Large intestine (tissue), 3 donors: ENCODE results near the gene KMT5C. TPM values are rescaled to one million over a fixed set of nuclear protein-coding genes. Genes with fewer than 3 reads are reported as not detected.
"Not testable (repeated sequence)": the region's sequence is repeated elsewhere in the genome, so short reads cannot be mapped to it uniquely, and the experiment has no call there.

Experiments
- DNase-seq, 2 donors: peaks; one replicate each; pipeline versions ENCODE4 v3.0.0 to v3.0.0-alpha.2; 2013
- H3K27ac ChIP-seq: one replicate; pipeline ENCODE4 v1.5.1; 2013; ENCODE audit warnings: low read length
- H3K27me3 ChIP-seq: 2 replicates; pipeline ENCODE4 v1.6.1; 2013; ENCODE audit warnings: low read length; ENCODE audit not compliant: control insufficient read depth, insufficient read depth
- H3K36me3 ChIP-seq: 2 replicates; pipeline ENCODE4 v1.6.1; 2013; ENCODE audit warnings: low read length; ENCODE audit not compliant: control insufficient read depth, insufficient read depth
- H3K4me1 ChIP-seq: one replicate; pipeline ENCODE4 v1.6.1; 2013; ENCODE audit warnings: low read length; ENCODE audit not compliant: control insufficient read depth, insufficient read depth
- H3K4me3 ChIP-seq: one replicate; pipeline ENCODE4 v1.5.1; 2013; ENCODE audit warnings: low read length
- H3K9me3 ChIP-seq: one replicate; pipeline ENCODE4 v1.6.1; 2013; ENCODE audit warnings: mild to moderate bottlenecking, low read depth, low read length, moderate library complexity; ENCODE audit not compliant: control insufficient read depth
- whole genome bisulfite sequencing: methylation state at CpG from one replicate; pipeline ENCODE4 v1.1.5; 2013; ENCODE audit warnings: low lambda C conversion rate; ENCODE audit not compliant: insufficient coverage; 5-methylcytosine and 5-hydroxymethylcytosine counted together
- polyA plus RNA-seq: library from polyadenylated mRNA; unstranded; fragments of 120-200 nt; gene quantifications from one replicate; pipeline ENCODE4 v1.2.1, GENCODE V29; 2013

Gene KMT5C
- polyA plus RNA-seq, 1 donor, result 21.5 TPM

DNA sequence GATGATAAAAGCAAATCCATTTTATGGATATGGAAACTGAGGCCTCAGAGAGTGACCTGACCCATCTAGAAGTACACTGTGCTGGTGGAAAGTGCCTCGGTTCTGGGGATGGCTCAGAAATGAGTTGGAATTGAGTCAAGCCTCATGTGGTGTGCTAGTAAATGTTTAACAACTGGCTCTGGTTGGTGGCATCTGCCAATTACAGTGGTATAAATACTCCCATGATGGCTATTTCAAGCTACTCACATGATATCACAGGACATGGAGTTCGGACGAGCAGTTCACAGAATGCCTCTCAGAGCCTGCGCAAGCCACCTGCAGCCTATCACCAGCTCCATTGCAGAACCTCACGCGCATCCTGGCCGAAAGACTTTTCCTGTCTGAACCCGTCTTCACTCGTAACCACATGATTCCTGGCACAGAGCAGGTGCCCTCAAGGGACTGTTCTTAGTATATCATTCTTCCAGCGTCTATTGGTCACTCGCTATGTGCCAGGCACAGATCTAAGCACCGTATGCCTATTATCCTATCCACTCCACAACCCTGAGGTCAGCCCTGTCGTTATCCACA is 23.6 kb upstream of the KMT5C start:
- H3K4me1 ChIP-seq, result peaks cover 14% of the 10 kb centered on the region
- H3K4me3 ChIP-seq, result no peak overlapping the region
- no peak for DNase-seq
- H3K27me3 ChIP-seq, result no peaks in the 10 kb centered on the region
- peaks cover 7% of the 10 kb centered on the region for H3K9me3 ChIP-seq
- peaks cover 33% of the 10 kb centered on the region for H3K36me3 ChIP-seq
- no peak overlapping the region for H3K27ac ChIP-seq
- WGBS, result 75% methylated on average over 4 of the region's 13 CpGs

DNA sequence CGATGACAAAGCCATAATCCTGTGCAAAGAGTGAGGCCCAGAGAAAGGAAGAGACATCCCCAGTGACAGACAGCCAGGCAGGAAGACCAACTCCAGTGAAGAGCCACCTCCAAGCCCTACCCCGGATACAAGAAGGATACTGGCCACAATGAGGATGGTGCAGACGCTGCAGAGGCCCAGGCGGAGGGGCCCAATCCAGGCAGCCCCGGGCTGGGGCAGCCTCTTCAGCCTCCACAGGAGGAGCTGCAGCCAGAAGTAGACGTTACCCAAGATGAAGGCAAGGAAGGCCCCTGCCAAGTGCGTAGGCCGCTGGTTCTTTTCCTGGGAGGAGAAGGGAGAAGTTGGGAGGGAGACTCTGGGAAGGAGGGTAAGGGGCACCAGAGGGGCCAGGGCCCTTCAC is 23.0 kb upstream of the KMT5C start:
- peaks cover 33% of the 10 kb centered on the region for H3K36me3 ChIP-seq
- no peak overlapping the region for H3K4me3 ChIP-seq

DNA sequence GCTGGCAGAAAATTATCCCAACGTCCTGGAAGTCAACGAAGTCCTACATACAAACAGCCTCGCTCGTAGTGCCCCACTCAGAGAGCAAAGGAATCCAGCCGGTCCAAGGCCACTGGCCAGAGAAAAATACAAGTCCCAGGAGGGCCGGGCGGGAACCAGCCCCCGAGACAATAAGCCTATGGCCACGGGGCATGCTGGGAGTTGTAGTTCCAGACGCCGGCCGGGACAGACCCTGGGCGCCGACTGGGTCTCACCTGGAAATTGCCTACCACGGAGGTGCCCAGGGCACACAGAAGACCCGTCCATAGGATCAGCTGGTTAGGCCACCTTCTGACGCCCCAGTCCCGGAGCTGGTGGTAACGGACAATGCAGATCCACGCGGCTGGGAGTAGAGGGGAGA is 19.9 kb upstream of the KMT5C start:
- Histone ChIP-seq H3K36me3 (peaks cover 19% of the 10 kb centered on the region), H3K4me3 (peak overlapping the region; percentile 54), H3K9me3 (peaks cover 9% of the 10 kb centered on the region), H3K27ac (no peak overlapping the region), H3K4me1 (peaks cover 31% of the 10 kb centered on the region), H3K27me3 (no peaks in the 10 kb centered on the region)
- no CpG with 5 or more reads among the region's 21 CpGs for WGBS
- DNase-seq, result peak; percentile 36 to 43

More for the DNA sequence above, 23.0 kb upstream of the KMT5C start:
- H3K9me3 ChIP-seq, result peaks cover 7% of the 10 kb centered on the region
- no peaks in the 10 kb centered on the region for H3K27me3 ChIP-seq
- H3K27ac ChIP-seq, result no peak overlapping the region
- DNase-seq, result no peak
- H3K4me1 ChIP-seq, result peaks cover 17% of the 10 kb centered on the region
- WGBS, result no CpG with 5 or more reads among the region's 8 CpGs

DNA sequence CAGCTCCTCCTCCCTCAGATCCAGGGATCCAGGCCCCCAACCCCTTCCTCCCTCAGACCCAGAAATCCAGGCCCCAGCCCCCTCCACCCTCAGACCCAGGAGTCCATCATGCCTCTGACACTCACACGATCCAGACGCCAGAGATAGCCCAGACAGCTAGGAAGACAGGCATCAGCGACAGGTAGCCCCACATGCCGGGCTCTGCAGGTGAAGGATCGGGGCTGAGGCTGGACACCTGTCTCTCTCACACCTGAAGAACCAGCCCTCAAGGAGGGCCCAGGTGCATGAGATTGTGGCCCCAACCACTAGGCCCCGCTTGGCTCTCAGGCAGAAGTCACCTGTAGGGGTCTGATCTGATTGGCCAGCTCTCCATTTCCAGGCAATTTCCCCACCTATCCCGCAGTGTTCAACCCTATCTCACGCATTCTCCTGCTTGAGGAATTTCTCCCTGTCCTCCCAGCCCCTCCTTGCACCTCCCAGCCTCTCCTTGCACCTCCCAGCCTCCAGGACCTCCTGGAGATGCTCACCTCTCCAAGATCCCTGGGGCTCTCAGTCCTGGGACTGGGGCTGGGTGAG is 18.7 kb upstream of the KMT5C start:
- Histone ChIP-seq H3K4me1 (peaks cover 31% of the 10 kb centered on the region), H3K27me3 (no peaks in the 10 kb centered on the region), H3K27ac (peak overlapping the region; percentile 89), H3K36me3 (peaks cover 15% of the 10 kb centered on the region), H3K4me3 (peak overlapping the region; percentile 54), H3K9me3 (peaks cover 9% of the 10 kb centered on the region)
- no peak for DNase-seq
- WGBS, result 60% methylated on average over 1 of the region's 8 CpGs

DNA sequence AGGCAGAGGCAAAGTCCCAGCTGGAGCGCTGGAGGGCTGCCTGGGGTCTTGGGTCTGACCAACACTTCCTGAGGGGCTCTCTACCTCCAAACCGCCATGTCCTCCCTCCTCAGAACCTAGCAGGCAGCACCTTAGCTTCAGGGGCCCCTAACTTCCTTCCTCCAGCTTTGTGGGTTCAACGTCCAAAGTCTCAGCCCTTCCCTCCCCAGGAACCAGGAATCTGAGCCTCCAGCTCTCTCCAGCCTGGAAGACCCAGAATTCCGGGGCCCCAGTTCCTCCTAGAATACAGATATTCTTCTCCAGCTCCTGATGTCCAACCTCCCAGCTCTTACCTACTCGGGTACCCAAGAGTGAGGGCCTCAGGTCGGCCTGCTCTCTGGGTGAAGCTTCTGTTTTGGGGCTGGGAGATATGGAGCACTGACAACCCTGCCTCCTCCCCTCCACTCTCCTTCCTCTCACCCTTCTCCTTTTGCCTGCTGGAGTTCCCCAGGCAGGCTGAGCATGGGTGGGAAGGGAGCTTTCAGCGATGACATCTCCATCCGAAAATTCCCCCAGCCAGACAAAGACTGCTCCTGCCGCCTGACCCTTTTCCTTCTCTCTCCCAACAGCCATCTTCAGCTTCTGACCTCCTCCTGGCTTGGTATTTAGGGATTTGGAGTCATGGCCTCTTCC is 18.1 kb upstream of the KMT5C start:
- H3K27me3 ChIP-seq, result no peaks in the 10 kb centered on the region
- H3K27ac ChIP-seq, result peak overlapping the region; percentile 89
- peak overlapping the region; percentile 54 for H3K4me3 ChIP-seq
- peaks cover 8% of the 10 kb centered on the region for H3K36me3 ChIP-seq
- WGBS, result no CpG with 5 or more reads among the region's 9 CpGs
- peaks cover 31% of the 10 kb centered on the region for H3K4me1 ChIP-seq
- H3K9me3 ChIP-seq, result peaks cover 7% of the 10 kb centered on the region
- peak; percentile 79 to 91 for DNase-seq

DNA sequence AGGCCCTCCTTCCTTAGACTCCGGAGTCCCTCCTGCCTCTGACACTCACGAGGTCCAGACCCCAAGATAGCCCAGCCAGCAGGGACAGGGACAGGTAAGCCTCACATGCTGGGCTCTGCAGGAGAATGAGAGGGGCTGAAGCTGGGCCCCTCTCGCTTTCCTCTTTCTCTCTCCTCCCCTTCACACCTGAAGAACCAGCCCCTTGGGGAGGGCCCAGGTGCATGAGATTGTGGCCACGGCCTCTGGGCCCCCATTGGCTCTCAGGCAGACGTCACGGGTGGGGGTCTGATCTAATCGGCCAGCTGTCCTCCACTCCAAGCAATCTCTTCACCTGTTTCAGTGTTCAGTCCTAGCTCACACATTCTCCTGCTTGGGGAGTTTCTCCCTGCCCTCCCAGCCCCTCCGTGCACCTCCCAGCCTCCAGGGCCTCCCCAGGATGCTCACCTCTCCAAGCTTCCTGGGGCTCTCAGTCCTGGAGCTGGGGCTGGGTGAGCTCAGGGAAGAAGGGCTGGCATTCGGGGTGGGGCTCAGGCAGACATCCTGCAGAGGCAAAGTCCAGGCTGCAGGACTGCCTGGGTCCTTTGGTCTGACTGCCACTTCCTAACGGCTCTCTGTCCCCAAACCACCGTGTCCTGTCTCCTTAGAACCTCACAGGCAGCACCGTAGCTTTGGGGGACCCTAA is 17.3 kb upstream of the KMT5C start:
- Histone ChIP-seq H3K9me3 (peaks cover 5% of the 10 kb centered on the region), H3K4me3 (peak overlapping the region; percentile 54), H3K4me1 (peaks cover 31% of the 10 kb centered on the region), H3K27ac (peak overlapping the region; percentile 89), H3K36me3 (peaks cover 4% of the 10 kb centered on the region), H3K27me3 (no peaks in the 10 kb centered on the region)
- WGBS, result no CpG with 5 or more reads among the region's 12 CpGs
- DNase-seq, result peak; percentile 74 to 88

DNA sequence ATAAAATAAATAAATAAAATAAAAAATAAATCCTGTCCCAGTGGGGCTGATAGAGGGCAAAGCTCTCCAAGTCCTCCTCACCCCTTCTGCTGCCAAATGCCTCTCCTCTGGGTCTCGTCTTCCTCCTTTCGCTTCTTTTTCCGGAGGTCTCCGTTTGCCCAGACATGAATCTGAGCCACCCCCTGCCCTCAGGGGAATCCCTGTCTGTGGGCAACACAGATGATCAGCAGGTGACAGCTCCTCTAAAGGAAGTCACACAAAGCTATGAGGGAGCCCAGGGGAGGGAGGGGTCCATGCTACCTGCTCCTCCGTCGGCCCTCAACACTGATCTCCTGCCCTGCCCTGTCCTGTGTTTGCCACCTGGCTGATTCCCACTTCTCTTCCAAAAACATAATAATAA is 15.0 kb upstream of the KMT5C start:
- no peaks in the 10 kb centered on the region for H3K27me3 ChIP-seq
- no peak overlapping the region for H3K4me3 ChIP-seq
- WGBS, result no CpG with 5 or more reads among the region's 6 CpGs
- peaks cover 33% of the 10 kb centered on the region for H3K4me1 ChIP-seq
- no peak for DNase-seq
- H3K9me3 ChIP-seq, result peaks cover 5% of the 10 kb centered on the region
- no peak overlapping the region for H3K27ac ChIP-seq
- H3K36me3 ChIP-seq, result no peaks in the 10 kb centered on the region

DNA sequence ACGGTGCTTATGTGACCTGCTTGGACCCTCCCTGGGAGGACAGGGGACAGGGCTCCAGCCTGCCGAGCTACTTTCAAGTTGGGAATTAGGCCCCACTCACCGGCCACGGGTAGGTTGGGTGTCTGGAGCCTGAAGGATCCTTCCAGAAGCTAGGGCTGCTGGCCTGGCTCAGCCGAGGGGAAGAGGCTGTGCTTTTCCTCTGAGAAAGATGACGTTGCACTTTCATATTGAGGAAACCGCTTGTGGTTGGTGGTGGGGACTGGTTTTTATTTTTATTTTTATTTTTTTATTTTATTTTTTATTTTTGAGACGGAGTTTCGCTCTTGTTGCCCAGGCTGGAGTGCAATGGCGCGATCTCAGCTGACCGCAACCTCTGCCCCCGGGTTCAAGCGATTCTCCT is 14.5 kb upstream of the KMT5C start, which contains the start of gene TMEM150B:
TMEM150B (minus strand) TSS at position 170 of the 400 bp plus-strand sequence. CDS start 4,305 bp downstream, outside the sequence.
- peak within 1 kb of the TSS; percentile 8 for H3K27ac ChIP-seq
- 100% methylated on average over 4 of the region's 14 CpGs for WGBS
- no peaks in the 10 kb centered on the region for H3K36me3 ChIP-seq
- DNase-seq, result no peak
- peaks cover 28% of the 10 kb centered on the region for H3K4me1 ChIP-seq
- peaks cover 5% of the 10 kb centered on the region for H3K9me3 ChIP-seq
- H3K27me3 ChIP-seq, result no peaks in the 10 kb centered on the region
- no peak within 1 kb of the TSS for H3K4me3 ChIP-seq

DNA sequence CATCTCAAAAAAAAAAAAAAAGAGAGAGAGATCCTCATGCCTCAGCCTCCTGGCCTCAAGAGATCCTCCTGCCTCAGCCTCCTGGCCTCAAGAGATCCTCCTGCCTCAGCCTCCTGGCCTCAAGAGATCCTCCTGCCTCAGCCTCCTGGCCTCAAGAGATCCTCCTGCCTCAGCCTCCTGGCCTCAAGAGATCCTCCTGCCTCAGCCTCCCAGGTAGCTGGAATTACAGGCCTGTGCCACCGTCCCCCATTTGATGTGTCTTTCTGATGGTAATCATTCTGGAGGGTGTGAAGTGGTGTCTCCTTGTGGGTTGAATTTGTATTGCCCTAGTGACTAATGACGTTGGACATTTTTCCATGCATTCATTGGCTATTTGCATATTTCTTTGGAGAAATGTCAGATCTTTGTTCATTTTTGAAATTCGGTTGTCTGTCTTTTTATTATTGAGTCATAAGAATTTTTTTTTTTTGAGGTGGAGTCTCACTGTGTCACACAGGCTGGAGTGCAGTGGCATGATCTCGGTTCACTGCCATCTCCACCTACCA is 10.8 kb upstream of the KMT5C start:
- not testable (repeated sequence) for H3K27ac ChIP-seq, H3K36me3 ChIP-seq, DNase-seq, H3K27me3 ChIP-seq, H3K9me3 ChIP-seq, H3K4me3 ChIP-seq
- H3K4me1 ChIP-seq, result peaks cover 14% of the 10 kb centered on the region
- WGBS, result 95% methylated on average over 2 of the region's 4 CpGs

DNA sequence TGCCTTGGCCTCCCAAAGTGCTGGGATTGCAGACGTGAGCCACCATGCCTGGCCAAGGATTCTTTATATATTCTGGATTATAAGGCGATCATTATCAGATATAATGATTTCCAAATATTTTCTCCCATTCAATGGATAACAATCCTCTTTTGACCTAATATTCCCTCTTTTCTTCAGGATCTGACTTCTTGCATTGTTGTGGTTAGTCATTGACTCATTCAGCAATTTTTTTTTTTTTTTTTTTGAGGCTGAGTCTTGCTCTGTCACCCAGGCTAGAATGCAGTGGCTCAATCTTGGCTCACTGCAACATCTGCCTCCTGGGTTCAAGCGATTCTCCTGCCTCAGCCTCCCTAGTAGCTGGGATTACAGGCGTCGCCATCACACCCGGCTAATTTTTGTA is 9.9 kb upstream of the KMT5C start:
- H3K4me1 ChIP-seq, result peaks cover 21% of the 10 kb centered on the region
- H3K27ac ChIP-seq, DNase-seq, H3K36me3 ChIP-seq, H3K9me3 ChIP-seq, H3K4me3 ChIP-seq, H3K27me3 ChIP-seq: not testable (repeated sequence)
- no CpG with 5 or more reads among the region's 6 CpGs for WGBS
